ENCODE data around the gene PKM.

- no peak for TF ChIP-seq CTCF (IDR thresholded peaks at IDR 0.05)
- TF ChIP-seq ZFX (IDR thresholded peaks at IDR 0.05; ENCODE audit: borderline replicate concordance): no peak
These were observed 61.6 kb downstream of the PKM start for GRCh38 chr15:72169236-72169920.

All from 22Rv1 (cell line).